GM12878 (cell line): ENCODE results near the gene CEBPE. TPM values are rescaled to one million over a fixed set of nuclear protein-coding genes. Genes with fewer than 3 reads are reported as not detected.

Experiments
- ATAC-seq: fragments of 200-7000 bp; cut with Tn5 transposase; 3 replicates; pipeline ENCODE4 v1.9.1; 2020; ENCODE audit warnings: mild to moderate bottlenecking, moderate library complexity
- BruUV-seq: library from RNA; stranded (reverse); fragments of 400-500 nt; replicated peaks from 2 replicates; lab custom pipeline; 2021; lab: Mats Ljungman, UMichigan
- CTCF ChIA-PET: fragments of 300-600 bp; sonication (Branson Sonifier 250); formaldehyde crosslinking; extraction: SDS; loops from one replicate; lab custom pipeline; 2021; ENCODE audit warnings: inconsistent platforms; lab: Yijun Ruan, JAX
- POLR2A ChIA-PET: fragments of 350-600 bp; formaldehyde crosslinking; extraction: SDS; loops from one replicate; lab custom pipeline; 2021; ENCODE audit warnings: inconsistent platforms; lab: Charles Lee
- RAD21 ChIA-PET: fragments of 300-600 bp; sonication (Branson Sonifier 250); formaldehyde crosslinking; loops from one replicate; lab custom pipeline; 2023; ENCODE audit warnings: antibody characterized with exemption; ENCODE audit not compliant: unreplicated experiment; lab: Charles Lee
- SMC1A ChIA-PET: fragments of 300-600 bp; sonication (Branson Sonifier 250); formaldehyde crosslinking; loops from one replicate; lab custom pipeline; 2023; ENCODE audit not compliant: unreplicated experiment, uncharacterized antibody; lab: Charles Lee
- DNase-seq: peaks from one replicate; pipeline ENCODE4 v3.0.0-alpha.2; 2011; ENCODE audit warnings: low read depth, low spot score
- FAIRE-seq: peaks from 3 replicates; lab custom pipeline; 2011; peaks lifted over from hg19 to GRCh38; lab: Jason Lieb, UNC
- H2AFZ ChIP-seq: 2 replicates; pipeline ENCODE4 v1.6.0; 2011; ENCODE audit warnings: low read depth, low read length, control low read depth; ENCODE audit not compliant: control insufficient read depth
- H3K27ac ChIP-seq: 2 replicates; pipeline ENCODE4 v1.5.1; 2011; ENCODE audit warnings: control low read depth; ENCODE audit not compliant: control insufficient read depth, insufficient read depth
- H3K27me3 ChIP-seq, 2 experiments: replicated peaks in 1 of 2; 2 replicates each; pipeline versions ENCODE4 v1.6.0 to v1.6.1; 2011; ENCODE audit warnings: low read length in 1 of 2; ENCODE audit not compliant: control insufficient read depth in 2 of 2, insufficient read depth in 2 of 2
- H3K36me3 ChIP-seq, 2 experiments: 2 replicates each; pipeline ENCODE4 v1.5.1; 2011; ENCODE audit warnings: low read length in 1 of 2; ENCODE audit not compliant: control insufficient read depth in 2 of 2, insufficient read depth in 2 of 2
- H3K4me1 ChIP-seq: 2 replicates; pipeline ENCODE4 v1.6.1; 2011; ENCODE audit warnings: mild to moderate bottlenecking, low read length, moderate library complexity, mixed read lengths; ENCODE audit not compliant: control insufficient read depth, insufficient read depth
- H3K4me2 ChIP-seq: 2 replicates; pipeline ENCODE4 v1.6.0; 2011; ENCODE audit warnings: control low read depth; ENCODE audit not compliant: control insufficient read depth, insufficient read depth
- H3K4me3 ChIP-seq: fragments of 200-600 bp; sonication (generic); 2 replicates; pipeline ENCODE4 v1.5.1; 2016
- H3K79me2 ChIP-seq: 2 replicates; pipeline ENCODE4 v1.6.0; 2011; ENCODE audit warnings: low read length; ENCODE audit not compliant: control insufficient read depth, insufficient read depth
- H3K9ac ChIP-seq: 2 replicates; pipeline ENCODE4 v1.8.0; 2011; ENCODE audit warnings: low read length, control low read depth, mixed read lengths; ENCODE audit not compliant: control insufficient read depth, insufficient read depth
- H3K9me3 ChIP-seq: replicated peaks from 3 replicates; pipeline ENCODE4 v1.5.1; 2011; ENCODE audit warnings: mild to moderate bottlenecking, low read length; ENCODE audit not compliant: control insufficient read depth, insufficient read depth
- H4K20me1 ChIP-seq: 2 replicates; pipeline ENCODE4 v1.6.0; 2011; ENCODE audit not compliant: control insufficient read depth, insufficient read depth
- BACH1 ChIP-seq: fragments of 450-650 bp; IDR thresholded peaks from 2 replicates; pipeline ENCODE4 v1.6.1; 2017; ENCODE audit warnings: mild to moderate bottlenecking, borderline replicate concordance
- GABPA ChIP-seq: IDR thresholded peaks from 2 replicates; pipeline ENCODE4 v1.6.1; 2014; ENCODE audit warnings: antibody characterized with exemption, low read depth, mild to moderate bottlenecking, inconsistent platforms
- IKZF2 ChIP-seq, 2 experiments: fragments of 450-650 bp; IDR thresholded peaks; 2 replicates each; pipeline ENCODE4 v1.6.1; 2017; ENCODE audit warnings: mild to moderate bottlenecking in 2 of 2, moderate library complexity in 2 of 2
- KDM1A ChIP-seq: fragments of 200-600 bp; sonication (generic); IDR thresholded peaks from 2 replicates; pipeline ENCODE4 v1.6.1; 2016; ENCODE audit warnings: borderline replicate concordance
- KLF5 ChIP-seq: fragments of 450-650 bp; IDR thresholded peaks from 2 replicates; pipeline ENCODE4 v1.6.1; 2014; ENCODE audit warnings: mild to moderate bottlenecking; ENCODE audit not compliant: partially characterized antibody
- MEF2A ChIP-seq: IDR thresholded peaks from 2 replicates; pipeline ENCODE4 v1.6.1; 2011; ENCODE audit warnings: low read depth, mild to moderate bottlenecking, low read length, moderate library complexity; ENCODE audit not compliant: insufficient read depth
- PAX5 ChIP-seq: IDR thresholded peaks from 2 replicates; pipeline ENCODE4 v1.6.1; 2011; ENCODE audit warnings: low read depth, low read length, borderline replicate concordance
- PML ChIP-seq: IDR thresholded peaks from 2 replicates; pipeline ENCODE4 v1.6.1; 2012; ENCODE audit warnings: low read length, inconsistent platforms
- POU2F2 ChIP-seq: IDR thresholded peaks from 3 replicates; pipeline ENCODE4 v1.6.1; 2011; ENCODE audit warnings: low read depth, mild to moderate bottlenecking, low read length, borderline replicate concordance
- RCOR1 ChIP-seq: conservative IDR thresholded peaks from 2 replicates; pipeline ENCODE4 v1.6.1; 2012; ENCODE audit warnings: low read depth, low read length, improper control_type of control experiment
- SIN3A ChIP-seq: IDR thresholded peaks from 2 replicates; pipeline ENCODE4 v1.6.1; 2012; ENCODE audit warnings: low read depth, low read length, improper control_type of control experiment
- SIX5 ChIP-seq: IDR thresholded peaks from 2 replicates; pipeline ENCODE4 v1.6.1; 2011; ENCODE audit warnings: mild to moderate bottlenecking, low read depth, low read length, moderate library complexity; ENCODE audit not compliant: severe bottlenecking
- SMARCA5 ChIP-seq: fragments of 450-650 bp; IDR thresholded peaks from 2 replicates; pipeline ENCODE4 v1.6.1; 2017; ENCODE audit warnings: mild to moderate bottlenecking
- YY1 ChIP-seq: IDR thresholded peaks from 2 replicates; pipeline ENCODE4 v1.6.1; 2011; ENCODE audit warnings: low read depth, mild to moderate bottlenecking, low read length
- ZBED1 ChIP-seq: IDR thresholded peaks from 2 replicates; pipeline ENCODE4 v1.6.1; 2016; ENCODE audit warnings: borderline replicate concordance
- ZNF207 ChIP-seq: fragments of 450-650 bp; IDR thresholded peaks from 2 replicates; pipeline ENCODE4 v1.6.1; 2014; ENCODE audit warnings: antibody characterized with exemption, mild to moderate bottlenecking, borderline replicate concordance
- ZZZ3 ChIP-seq: IDR thresholded peaks from 2 replicates; pipeline ENCODE4 v1.6.1; 2011; ENCODE audit warnings: low read depth; ENCODE audit not compliant: control insufficient read depth, insufficient read length
- WGBS: methylation state at CpG from one replicate; pipeline ENCODE4 v1.1.6; 2016; ENCODE audit warnings: low lambda C conversion rate; ENCODE audit not compliant: insufficient replicate concordance, insufficient coverage; ENCODE audit errors: missing lambda C conversion rate; 5-methylcytosine and 5-hydroxymethylcytosine counted together
- in situ Hi-C: fragments of 300-500 bp; cut with MboI; formaldehyde crosslinking; loops from 9 replicates; pipeline ENCODE4 v1.14.3; 2018; ENCODE audit warnings: mixed read lengths
- intact Hi-C: fragments of 100-400 bp; cut with micrococcal nuclease; formaldehyde crosslinking; loops from one replicate; pipeline ENCODE4 v1.14.2; 2022; ENCODE audit not compliant: unreplicated experiment
- polyA plus RNA-seq, 11 experiments: library from polyadenylated mRNA; depleted of rRNA in 4 of 11; unstranded in 6 of 11; stranded (reverse) in 5 of 11; fragments of >200 nt; fragmentation: Nextera tagmentation in 4 of 11; fragmentation: Illumina TruSeq in 1 of 11; extraction: Ambion mirVana in 4 of 11; extraction: Trizol in 1 of 11; gene quantifications; 1 replicate in 1 of 11; 2 replicates in 10 of 11; pipeline versions ENCODE4 v1.2.1 to v1.2.3, GENCODE V29; 2011 to 2016; ENCODE audit warnings: inconsistent platforms in 2 of 11, missing spikeins in 2 of 11, low read depth in 1 of 11
- total RNA-seq, 4 experiments: library from RNA; depleted of rRNA in 3 of 4; stranded (reverse); fragments of >200 nt in 3 of 4; fragmentation: Illumina TruSeq in 1 of 4; extraction: Trizol in 1 of 4; gene quantifications; 2 replicates each; pipeline versions ENCODE4 v1.2.1 to v1.2.3, GENCODE V29; 2013 to 2021
- TF ChIP-seq, protein P1 (sequence below): fragments of 450-650 bp; IDR thresholded peaks from 2 replicates; pipeline ENCODE4 v1.6.1; 2017; ENCODE audit warnings: mild to moderate bottlenecking, moderate library complexity

The CEBPE gene
- total and polyA plus RNA-seq, 10 of the 15 experiments (the other 5 are each of a cell fraction or from before 2014, with no cell fraction given), result 0.09 to 0.45 (median 0.24) TPM; not detected in 7

DNA sequence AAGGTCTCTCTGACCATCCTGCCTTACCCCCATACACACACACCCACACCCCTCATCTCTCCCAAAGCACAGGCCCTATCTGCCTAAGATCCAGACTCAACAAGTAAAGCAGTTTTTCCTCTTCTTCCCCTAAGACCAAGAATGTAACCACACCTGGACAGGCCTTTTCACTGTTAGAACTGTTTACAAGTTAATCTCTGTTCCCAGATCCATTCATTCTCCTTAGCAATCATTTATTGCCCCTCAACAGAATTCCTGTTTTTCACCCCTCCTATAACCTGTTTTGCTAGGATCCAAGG is 12.4 kb downstream of the CEBPE start:
- no TSS peak for BruUV-seq
- ChIA-PET POLR2A (interaction anchor here (0.6 kb wide), 1 partner anchor 11 kb away, joined by 4 read pairs; no protein-coding TSS in a partner anchor), RAD21 (no interaction called here), SMC1A (no interaction called here), CTCF (interaction anchor here (0.7 to 1.2 kb wide), 2 partner anchors 14 to 38 kb away, joined by 4 to 6 read pairs; no protein-coding TSS in a partner anchor)
- no peak overlapping the region for H3K4me3 ChIP-seq
- TF ChIP-seq ZZZ3 (no peak), RCOR1 (no peak), ZNF207 (no peak), GABPA (no peak), BACH1 (no peak), SMARCA5 (no peak), ZBED1 (no peak), YY1 (no peak), KDM1A (no peak), KLF5 (no peak), IKZF2 (IDR thresholded peaks at IDR 0.05) (no peak)
- no peak overlapping the region for H3K9ac ChIP-seq
- H3K36me3 ChIP-seq, result no peaks in the 10 kb centered on the region
- no peak for ATAC-seq
- H3K27me3 ChIP-seq, result no peaks in the 10 kb centered on the region; a peak in 1 of 4 replicates
- no peaks in the 10 kb centered on the region for H3K4me1 ChIP-seq
- H3K27ac ChIP-seq, result no peak overlapping the region
- no peak for FAIRE-seq
- in situ Hi-C loops (no loop called here), intact Hi-C loops (no loop called here)
- H2AFZ ChIP-seq, result no peak overlapping the region
- no peaks in the 10 kb centered on the region for H3K79me2 ChIP-seq
- H4K20me1 ChIP-seq, result no peaks in the 10 kb centered on the region; the same call in 1 of the 2 replicates
- no peaks in the 10 kb centered on the region for H3K9me3 ChIP-seq
- no peak for DNase-seq
- no peak overlapping the region for H3K4me2 ChIP-seq

DNA sequence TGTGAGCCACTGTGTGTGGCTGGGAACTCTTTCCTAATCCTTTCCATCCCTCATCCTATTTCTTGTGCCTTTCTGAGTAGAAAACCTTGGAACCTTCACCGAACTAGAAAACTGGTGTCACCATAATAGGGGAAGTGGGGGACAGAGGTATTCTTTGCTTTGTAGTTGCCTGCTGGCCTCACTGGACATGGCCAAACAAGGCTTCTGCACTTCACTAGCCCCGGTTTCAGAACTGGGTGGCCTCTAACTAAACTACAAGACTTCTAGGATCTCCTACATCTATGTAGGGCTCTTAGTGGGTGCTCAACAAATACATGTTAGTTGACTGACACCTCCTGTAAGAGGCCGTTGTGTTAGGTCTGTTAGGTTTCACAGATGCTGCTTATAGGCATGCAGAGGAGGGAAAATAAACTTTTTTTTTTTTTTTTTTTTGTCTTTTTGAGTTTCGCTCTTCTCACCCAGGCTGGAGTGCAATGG is 13.7 kb downstream of the CEBPE start:
- ChIA-PET CTCF (no interaction called here), RAD21 (interaction anchor here (0.7 kb wide), 1 partner anchor 47 kb away, joined by 7 read pairs; no protein-coding TSS in a partner anchor), SMC1A (no interaction called here), POLR2A (interaction anchor here (0.7 kb wide), 2 partner anchors 131 to 467 kb away, joined by 3 to 4 read pairs; no protein-coding TSS in a partner anchor)
- ATAC-seq, result no peak
- H3K9me3 ChIP-seq, result no peaks in the 10 kb centered on the region
- no peaks in the 10 kb centered on the region for H3K36me3 ChIP-seq
- H3K4me1 ChIP-seq, result no peaks in the 10 kb centered on the region
- no peaks in the 10 kb centered on the region for H3K79me2 ChIP-seq
- H3K27me3 ChIP-seq, result no peaks in the 10 kb centered on the region
- no peak overlapping the region for H2AFZ ChIP-seq
- H3K4me3 ChIP-seq, result no peak overlapping the region
- H3K27ac ChIP-seq, result no peak overlapping the region
- 55% methylated on average over 4 of the region's 4 CpGs for WGBS
- intact Hi-C loops (no loop called here), in situ Hi-C loops (no loop called here)
- no TSS peak for BruUV-seq
- no peaks in the 10 kb centered on the region; the same call in 1 of the 2 replicates for H4K20me1 ChIP-seq
- H3K9ac ChIP-seq, result no peak overlapping the region
- FAIRE-seq, result no peak
- H3K4me2 ChIP-seq, result no peak overlapping the region
- no peak for DNase-seq
- TF ChIP-seq SIX5, result no peak
- no peak for TF ChIP-seq POU2F2
- TF ChIP-seq, protein P1, sequence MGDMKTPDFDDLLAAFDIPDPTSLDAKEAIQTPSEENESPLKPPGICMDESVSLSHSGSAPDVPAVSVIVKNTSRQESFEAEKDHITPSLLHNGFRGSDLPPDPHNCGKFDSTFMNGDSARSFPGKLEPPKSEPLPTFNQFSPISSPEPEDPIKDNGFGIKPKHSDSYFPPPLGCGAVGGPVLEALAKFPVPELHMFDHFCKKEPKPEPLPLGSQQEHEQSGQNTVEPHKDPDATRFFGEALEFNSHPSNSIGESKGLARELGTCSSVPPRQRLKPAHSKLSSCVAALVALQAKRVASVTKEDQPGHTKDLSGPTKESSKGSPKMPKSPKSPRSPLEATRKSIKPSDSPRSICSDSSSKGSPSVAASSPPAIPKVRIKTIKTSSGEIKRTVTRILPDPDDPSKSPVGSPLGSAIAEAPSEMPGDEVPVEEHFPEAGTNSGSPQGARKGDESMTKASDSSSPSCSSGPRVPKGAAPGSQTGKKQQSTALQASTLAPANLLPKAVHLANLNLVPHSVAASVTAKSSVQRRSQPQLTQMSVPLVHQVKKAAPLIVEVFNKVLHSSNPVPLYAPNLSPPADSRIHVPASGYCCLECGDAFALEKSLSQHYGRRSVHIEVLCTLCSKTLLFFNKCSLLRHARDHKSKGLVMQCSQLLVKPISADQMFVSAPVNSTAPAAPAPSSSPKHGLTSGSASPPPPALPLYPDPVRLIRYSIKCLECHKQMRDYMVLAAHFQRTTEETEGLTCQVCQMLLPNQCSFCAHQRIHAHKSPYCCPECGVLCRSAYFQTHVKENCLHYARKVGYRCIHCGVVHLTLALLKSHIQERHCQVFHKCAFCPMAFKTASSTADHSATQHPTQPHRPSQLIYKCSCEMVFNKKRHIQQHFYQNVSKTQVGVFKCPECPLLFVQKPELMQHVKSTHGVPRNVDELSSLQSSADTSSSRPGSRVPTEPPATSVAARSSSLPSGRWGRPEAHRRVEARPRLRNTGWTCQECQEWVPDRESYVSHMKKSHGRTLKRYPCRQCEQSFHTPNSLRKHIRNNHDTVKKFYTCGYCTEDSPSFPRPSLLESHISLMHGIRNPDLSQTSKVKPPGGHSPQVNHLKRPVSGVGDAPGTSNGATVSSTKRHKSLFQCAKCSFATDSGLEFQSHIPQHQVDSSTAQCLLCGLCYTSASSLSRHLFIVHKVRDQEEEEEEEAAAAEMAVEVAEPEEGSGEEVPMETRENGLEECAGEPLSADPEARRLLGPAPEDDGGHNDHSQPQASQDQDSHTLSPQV, result no peak
- no peak for TF ChIP-seq MEF2A
- TF ChIP-seq PAX5, result no peak
- TF ChIP-seq PML, result no peak
- TF ChIP-seq SIN3A, result no peak
